Fibroblast of lung (primary cell): Measurements from ENCODE around the gene RALY. TPM values are rescaled to one million over a fixed set of nuclear protein-coding genes. Genes with fewer than 3 reads are reported as not detected.

Experiments used
- DNase-seq, 2 donors: peaks; one replicate each; pipeline versions ENCODE4 v3.0.0 to v3.0.0-alpha.2; 2010; ENCODE audit warnings: low read depth in 2 of 2
- H2AFZ ChIP-seq: 2 replicates; pipeline ENCODE4 v1.5.1; 2012; ENCODE audit warnings: low read length, control low read depth, inconsistent platforms
- H3K27ac ChIP-seq: 2 replicates; pipeline ENCODE4 v1.5.1; 2011; ENCODE audit warnings: low read length, control low read depth; ENCODE audit not compliant: insufficient read depth
- H3K27me3 ChIP-seq: 2 replicates; pipeline ENCODE4 v1.5.1; 2011; ENCODE audit warnings: mild to moderate bottlenecking, low read length; ENCODE audit not compliant: control insufficient read depth, insufficient read depth
- H3K36me3 ChIP-seq: 2 replicates; pipeline ENCODE4 v1.5.1; 2011; ENCODE audit warnings: low read length; ENCODE audit not compliant: control insufficient read depth, insufficient read depth
- H3K4me1 ChIP-seq: 2 replicates; pipeline ENCODE4 v1.5.1; 2011; ENCODE audit warnings: low read length; ENCODE audit not compliant: control insufficient read depth, insufficient read depth; ENCODE audit errors: extremely low read depth
- H3K4me2 ChIP-seq: 2 replicates; pipeline ENCODE4 v1.5.1; 2011; ENCODE audit warnings: low read length, control low read depth; ENCODE audit not compliant: insufficient read depth; ENCODE audit errors: extremely low read depth
- H3K4me3 ChIP-seq, 4 experiments: fragments of 200-600 bp in 1 of 4; sonication (generic) in 1 of 4; replicated peaks in 1 of 4; 2 replicates each; pipeline ENCODE4 v1.5.1; 2011 to 2016; ENCODE audit warnings: low read length in 4 of 4, low read depth in 3 of 4, mild to moderate bottlenecking in 3 of 4, control low read depth in 2 of 4, inconsistent platforms in 1 of 4, mixed read lengths in 1 of 4; ENCODE audit not compliant: insufficient read depth in 1 of 4; ENCODE audit errors: control extremely low read depth in 1 of 4
- H3K79me2 ChIP-seq: 2 replicates; pipeline ENCODE4 v1.5.1; 2012; ENCODE audit warnings: mild to moderate bottlenecking, low read length, inconsistent platforms; ENCODE audit not compliant: control insufficient read depth, insufficient read depth
- H3K9ac ChIP-seq: 2 replicates; pipeline ENCODE4 v1.5.1; 2011; ENCODE audit warnings: mild to moderate bottlenecking, low read length, control low read depth; ENCODE audit not compliant: insufficient read depth
- H3K9me3 ChIP-seq: 2 replicates; pipeline ENCODE4 v1.5.1; 2012; ENCODE audit warnings: low read depth, low read length; ENCODE audit not compliant: control insufficient read depth, insufficient read depth
- H4K20me1 ChIP-seq: 2 replicates; pipeline ENCODE4 v1.5.1; 2011; ENCODE audit warnings: low read length; ENCODE audit not compliant: control insufficient read depth, insufficient read depth; ENCODE audit errors: extremely low read depth
- EZH2 ChIP-seq: IDR thresholded peaks from 2 replicates; pipeline ENCODE4 v1.5.1; 2012; ENCODE audit warnings: low read length, control low read depth, mild to moderate bottlenecking; ENCODE audit errors: missing control alignments
- polyA plus RNA-seq, 2 donors: library from polyadenylated mRNA; depleted of rRNA in 1 of 2; stranded (reverse) in 1 of 2; unstranded in 1 of 2; fragments of >200 nt; gene quantifications; 2 replicates each; pipeline ENCODE4 v1.2.1, GENCODE V29; 2011 to 2012; ENCODE audit warnings: missing spikeins in 1 of 2
- total RNA-seq: library from RNA; depleted of rRNA; stranded (reverse); fragments of >200 nt; gene quantifications from 2 replicates; pipeline ENCODE4 v1.2.1, GENCODE V29; 2014
- TF ChIP-seq, protein P1 (sequence below), 2 donors: IDR thresholded peaks in 1 of 2; conservative IDR thresholded peaks in 1 of 2; 1 replicate in 1 of 2; 2 replicates in 1 of 2; pipeline ENCODE4 v1.5.1; 2011 to 2012; ENCODE audit warnings: low read length in 2 of 2, control low read depth in 1 of 2, inconsistent platforms in 1 of 2, low read depth in 1 of 2, mild to moderate bottlenecking in 1 of 2

Gene RALY
- total and polyA plus RNA-seq, 2 donors (not counting 1 experiment from before 2014, with no cell fraction given) = 54.5 to 57.1 TPM

DNA sequence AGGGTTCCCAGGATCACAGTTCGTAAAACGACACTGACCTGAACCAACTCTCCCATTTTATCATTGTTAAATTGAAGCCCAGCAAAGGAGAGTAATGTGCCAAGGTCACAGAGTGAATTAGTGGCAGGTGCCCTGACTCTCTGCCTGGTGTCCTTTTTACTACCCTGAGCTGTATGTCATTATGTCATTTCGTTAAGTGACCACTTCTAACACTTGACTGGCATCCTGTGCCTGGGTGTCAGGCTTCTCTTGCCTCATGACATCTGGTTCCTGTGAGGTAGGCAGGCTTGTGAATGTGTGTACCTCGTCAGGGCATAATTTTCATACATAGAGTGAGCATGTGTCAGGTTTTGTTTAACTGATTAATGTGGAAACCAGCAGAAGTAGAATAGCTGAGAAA is 48.6 kb downstream of the RALY start:
- Histone ChIP-seq H3K79me2 (peaks cover 39% of the 10 kb centered on the region), H3K4me3 (no peak overlapping the region), H3K4me1 (peaks cover 3% of the 10 kb centered on the region), H3K9me3 (no peaks in the 10 kb centered on the region), H3K9ac (no peak overlapping the region), H4K20me1 (no peaks in the 10 kb centered on the region), H3K27ac (no peak overlapping the region), H3K4me2 (no peak overlapping the region), H3K27me3 (no peaks in the 10 kb centered on the region), H3K36me3 (no peaks in the 10 kb centered on the region), H2AFZ (no peak overlapping the region)
- no peak for DNase-seq
- no peak for TF ChIP-seq EZH2
- TF ChIP-seq, protein P1, sequence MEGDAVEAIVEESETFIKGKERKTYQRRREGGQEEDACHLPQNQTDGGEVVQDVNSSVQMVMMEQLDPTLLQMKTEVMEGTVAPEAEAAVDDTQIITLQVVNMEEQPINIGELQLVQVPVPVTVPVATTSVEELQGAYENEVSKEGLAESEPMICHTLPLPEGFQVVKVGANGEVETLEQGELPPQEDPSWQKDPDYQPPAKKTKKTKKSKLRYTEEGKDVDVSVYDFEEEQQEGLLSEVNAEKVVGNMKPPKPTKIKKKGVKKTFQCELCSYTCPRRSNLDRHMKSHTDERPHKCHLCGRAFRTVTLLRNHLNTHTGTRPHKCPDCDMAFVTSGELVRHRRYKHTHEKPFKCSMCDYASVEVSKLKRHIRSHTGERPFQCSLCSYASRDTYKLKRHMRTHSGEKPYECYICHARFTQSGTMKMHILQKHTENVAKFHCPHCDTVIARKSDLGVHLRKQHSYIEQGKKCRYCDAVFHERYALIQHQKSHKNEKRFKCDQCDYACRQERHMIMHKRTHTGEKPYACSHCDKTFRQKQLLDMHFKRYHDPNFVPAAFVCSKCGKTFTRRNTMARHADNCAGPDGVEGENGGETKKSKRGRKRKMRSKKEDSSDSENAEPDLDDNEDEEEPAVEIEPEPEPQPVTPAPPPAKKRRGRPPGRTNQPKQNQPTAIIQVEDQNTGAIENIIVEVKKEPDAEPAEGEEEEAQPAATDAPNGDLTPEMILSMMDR (conservative IDR thresholded peaks at IDR 0.05 in 1 of 2, IDR thresholded peaks at IDR 0.05 in 1 of 2; ENCODE audit: low read depth in 1 of 2, low read length in 2 of 2) = no peak

DNA sequence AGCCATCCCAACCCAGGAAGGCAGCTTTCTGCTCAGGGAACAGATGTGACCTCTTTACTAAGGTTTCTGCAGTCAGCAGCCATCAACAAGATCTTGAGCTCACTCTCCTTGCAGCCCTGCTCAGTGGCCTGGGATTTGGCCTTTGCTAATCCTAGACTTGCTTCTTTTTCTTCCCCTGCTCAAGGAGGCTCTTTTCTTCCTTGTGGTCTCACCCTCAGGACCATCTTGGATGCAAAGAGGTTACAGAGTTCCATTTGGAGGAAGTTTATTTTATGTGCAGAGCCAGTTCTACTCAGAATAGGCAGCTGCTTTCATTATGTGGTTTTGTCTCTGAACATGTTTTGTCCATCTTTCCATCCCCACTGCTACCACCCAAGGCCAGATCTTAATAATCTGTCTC is 49.3 kb downstream of the RALY start:
- DNase-seq = no peak

DNA sequence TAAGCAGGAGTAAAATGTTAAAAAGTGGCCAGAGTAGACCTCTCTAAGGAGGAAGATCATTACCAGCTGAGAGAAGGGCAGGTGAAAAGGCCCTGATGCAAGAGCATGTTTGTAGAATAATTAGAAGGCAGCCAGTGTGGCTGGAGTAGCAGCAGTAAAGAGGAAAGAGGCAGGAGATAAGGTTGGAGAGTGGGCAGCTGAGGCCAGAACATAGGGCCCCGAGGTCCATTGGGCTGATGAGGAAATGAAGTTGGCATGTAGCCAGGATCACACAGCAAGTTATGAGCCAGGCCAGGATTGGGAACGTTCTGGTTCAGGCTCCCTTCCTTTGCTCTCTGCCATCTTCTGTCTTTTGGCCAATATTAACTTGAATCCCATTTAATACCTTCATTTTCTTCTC is 51.6 kb downstream of the RALY start:
- DNase-seq = peak in 1 of 2 donors; percentile 29
- Histone ChIP-seq H4K20me1 (no peaks in the 10 kb centered on the region), H3K36me3 (no peaks in the 10 kb centered on the region), H3K4me2 (no peak overlapping the region), H3K4me3 (no peak overlapping the region), H3K9ac (no peak overlapping the region), H3K79me2 (peaks cover 47% of the 10 kb centered on the region), H3K9me3 (no peaks in the 10 kb centered on the region), H3K27ac (no peak overlapping the region), H3K4me1 (no peaks in the 10 kb centered on the region), H2AFZ (no peak overlapping the region), H3K27me3 (no peaks in the 10 kb centered on the region)
- TF ChIP-seq, protein P1 (conservative IDR thresholded peaks at IDR 0.05 in 1 of 2, IDR thresholded peaks at IDR 0.05 in 1 of 2; ENCODE audit: low read depth in 1 of 2, low read length in 2 of 2) = no peak
- TF ChIP-seq EZH2 = no peak

More for the DNA sequence above, 49.3 kb downstream of the RALY start:
- no peak overlapping the region for H2AFZ ChIP-seq
- no peak overlapping the region for H3K4me3 ChIP-seq
- H3K9me3 ChIP-seq = no peaks in the 10 kb centered on the region
- H3K4me2 ChIP-seq = no peak overlapping the region
- no peak overlapping the region for H3K27ac ChIP-seq
- TF ChIP-seq, protein P1 (conservative IDR thresholded peaks at IDR 0.05 in 1 of 2, IDR thresholded peaks at IDR 0.05 in 1 of 2; ENCODE audit: low read depth in 1 of 2, low read length in 2 of 2) = no peak
- TF ChIP-seq EZH2 = no peak
- no peaks in the 10 kb centered on the region for H3K36me3 ChIP-seq
- peaks cover 42% of the 10 kb centered on the region for H3K79me2 ChIP-seq
- H4K20me1 ChIP-seq = no peaks in the 10 kb centered on the region
- no peaks in the 10 kb centered on the region for H3K4me1 ChIP-seq
- no peaks in the 10 kb centered on the region for H3K27me3 ChIP-seq
- no peak overlapping the region for H3K9ac ChIP-seq
